Neural crest cell (in vitro differentiated cells): ENCODE data around the gene CAMK2D. TPM values are rescaled to one million over a fixed set of nuclear protein-coding genes. Genes with fewer than 3 reads are reported as not detected.
"Not testable (repeated sequence)": the region's sequence is repeated elsewhere in the genome, so short reads cannot be mapped to it uniquely, and the experiment has no call there.

Experiments used
- DNase-seq: peaks from one replicate; pipeline ENCODE4 v3.0.0; 2021; ENCODE audit warnings: low read depth, mixed read lengths, low spot score
- H3K27ac Mint-ChIP-seq: one replicate; pipeline ENCODE4 v1.8.0; 2021; ENCODE audit warnings: mild to moderate bottlenecking, mixed read lengths; ENCODE audit not compliant: unreplicated experiment
- H3K27me3 Mint-ChIP-seq: 2 replicates; pipeline ENCODE4 v1.8.0; 2021; ENCODE audit warnings: low read depth, mild to moderate bottlenecking, mixed read lengths
- H3K36me3 Mint-ChIP-seq: 2 replicates; pipeline ENCODE4 v1.8.0; 2021; ENCODE audit warnings: low read depth, mild to moderate bottlenecking, mixed read lengths
- H3K4me1 Mint-ChIP-seq: 2 replicates; pipeline ENCODE4 v1.8.0; 2021; ENCODE audit warnings: mixed read lengths
- H3K4me3 Mint-ChIP-seq: one replicate; pipeline ENCODE4 v1.8.0; 2021; ENCODE audit warnings: mild to moderate bottlenecking, mixed read lengths
- H3K9me3 Mint-ChIP-seq: 2 replicates; pipeline ENCODE4 v1.8.0; 2021; ENCODE audit warnings: mixed read lengths
- CTCF ChIP-seq: fragments of 200-600 bp; sonication (generic); conservative IDR thresholded peaks from 2 replicates; pipeline ENCODE4 v1.5.0; 2021; ENCODE audit warnings: antibody characterized with exemption, mild to moderate bottlenecking
- total RNA-seq: library from RNA; stranded (reverse); gene quantifications from 2 replicates; pipeline ENCODE4 v1.2.1, GENCODE V29; 2021

The CAMK2D gene
- total RNA-seq, 1 donor from 2014 or later, result 33.7 TPM

- Mint-ChIP-seq H3K36me3 (no peaks in the 10 kb centered on the region), H3K27me3 (no peaks in the 10 kb centered on the region), H3K9me3 (no peaks in the 10 kb centered on the region), H3K4me3 (no peak overlapping the region), H3K27ac (no peak overlapping the region), H3K4me1 (no peaks in the 10 kb centered on the region)
- no peak for TF ChIP-seq CTCF
- DNase-seq, result no peak
These were observed 67.5 kb downstream of the CAMK2D start for GRCh38 chr4:113694008-113694407.

GRCh38 chr4:113692809-113693411, 68.6 kb downstream of the CAMK2D start:
- H3K27ac Mint-ChIP-seq, result no peak overlapping the region
- no peaks in the 10 kb centered on the region for H3K36me3 Mint-ChIP-seq
- no peak for DNase-seq
- no peaks in the 10 kb centered on the region for H3K27me3 Mint-ChIP-seq
- no peaks in the 10 kb centered on the region for H3K4me1 Mint-ChIP-seq
- H3K4me3 Mint-ChIP-seq, result no peak overlapping the region
- H3K9me3 Mint-ChIP-seq, result no peaks in the 10 kb centered on the region
- TF ChIP-seq CTCF, result no peak

GRCh38 chr4:113691676-113692075, 69.9 kb downstream of the CAMK2D start:
- no peak overlapping the region for H3K27ac Mint-ChIP-seq
- TF ChIP-seq CTCF, result no peak
- no peaks in the 10 kb centered on the region for H3K27me3 Mint-ChIP-seq
- DNase-seq, result no peak
- no peaks in the 10 kb centered on the region for H3K4me1 Mint-ChIP-seq
- H3K9me3 Mint-ChIP-seq, result no peaks in the 10 kb centered on the region
- H3K4me3 Mint-ChIP-seq, result no peak overlapping the region
- peaks cover 2% of the 10 kb centered on the region for H3K36me3 Mint-ChIP-seq

- no peaks in the 10 kb centered on the region for H3K27me3 Mint-ChIP-seq
- H3K4me3 Mint-ChIP-seq, result no peak overlapping the region
- no peaks in the 10 kb centered on the region for H3K9me3 Mint-ChIP-seq
- H3K36me3 Mint-ChIP-seq, result peaks cover 2% of the 10 kb centered on the region
- H3K4me1 Mint-ChIP-seq, result no peaks in the 10 kb centered on the region
- peak overlapping the region; percentile 7 for H3K27ac Mint-ChIP-seq
- no peak for DNase-seq
- TF ChIP-seq CTCF, result no peak
These were observed 72.1 kb downstream of the CAMK2D start for GRCh38 chr4:113689394-113689793.

GRCh38 chr4:113687067-113687718, 74.3 kb downstream of the CAMK2D start:
- peaks cover 5% of the 10 kb centered on the region for H3K4me1 Mint-ChIP-seq
- no peak overlapping the region for H3K27ac Mint-ChIP-seq
- H3K27me3 Mint-ChIP-seq, result no peaks in the 10 kb centered on the region
- DNase-seq, result no peak
- H3K9me3 Mint-ChIP-seq, result no peaks in the 10 kb centered on the region
- no peak overlapping the region for H3K4me3 Mint-ChIP-seq
- TF ChIP-seq CTCF, result no peak
- H3K36me3 Mint-ChIP-seq, result peaks cover 2% of the 10 kb centered on the region

- not testable (repeated sequence) for H3K4me3 Mint-ChIP-seq, DNase-seq, H3K27ac Mint-ChIP-seq, H3K9me3 Mint-ChIP-seq, H3K4me1 Mint-ChIP-seq, H3K36me3 Mint-ChIP-seq, H3K27me3 Mint-ChIP-seq
These were observed 76.4 kb downstream of the CAMK2D start for GRCh38 chr4:113685157-113685556.
